DOHH2 (cell line): ENCODE data around the gene LECT2.

Experiments used
- H3F3A ChIP-seq: fragments of 200-600 bp; sonication (generic), shearing (Covaris generic); 2 replicates; pipeline ENCODE4 v1.6.0; 2016; ENCODE audit warnings: antibody characterized with exemption, mild to moderate bottlenecking; ENCODE audit not compliant: control insufficient read depth, insufficient read depth
- H3K27ac ChIP-seq: fragments of 200-600 bp; sonication (generic); 2 replicates; pipeline ENCODE4 v1.5.1; 2014; ENCODE audit warnings: low read depth, mild to moderate bottlenecking, low read length, moderate library complexity
- H3K27me3 ChIP-seq: fragments of 200-600 bp; sonication (generic); 2 replicates; pipeline ENCODE4 v1.6.1; 2014; ENCODE audit warnings: mild to moderate bottlenecking, low read length, mixed read lengths; ENCODE audit not compliant: control insufficient read depth
- H3K36me3 ChIP-seq: fragments of 200-600 bp; sonication (generic); 2 replicates; pipeline ENCODE4 v1.6.1; 2014; ENCODE audit warnings: mild to moderate bottlenecking, low read length, moderate library complexity, mixed read lengths; ENCODE audit not compliant: control insufficient read depth
- H3K4me1 ChIP-seq: fragments of 200-600 bp; sonication (generic); 2 replicates; pipeline ENCODE4 v1.6.1; 2014; ENCODE audit warnings: mild to moderate bottlenecking, low read length, mixed read lengths; ENCODE audit not compliant: control insufficient read depth
- H3K4me2 ChIP-seq: fragments of 200-600 bp; sonication (generic); 2 replicates; pipeline ENCODE4 v1.6.0; 2014; ENCODE audit warnings: mild to moderate bottlenecking, low read length, moderate library complexity
- H3K4me3 ChIP-seq: fragments of 200-600 bp; sonication (generic); 2 replicates; pipeline ENCODE4 v1.5.1; 2014; ENCODE audit warnings: mild to moderate bottlenecking, low read length, mixed read lengths
- H3K79me2 ChIP-seq: fragments of 200-600 bp; sonication (generic); 2 replicates; pipeline ENCODE4 v1.6.1; 2014; ENCODE audit warnings: mild to moderate bottlenecking, low read length, mixed read lengths; ENCODE audit not compliant: control insufficient read depth
- H3K9me2 ChIP-seq: fragments of 200-600 bp; sonication (generic); replicated peaks from 2 replicates; pipeline ENCODE4 v1.6.1; 2014; ENCODE audit warnings: mild to moderate bottlenecking, low read length, mixed read lengths; ENCODE audit not compliant: control insufficient read depth
- H3K9me3 ChIP-seq: fragments of 200-600 bp; sonication (generic); 2 replicates; pipeline ENCODE4 v1.6.1; 2014; ENCODE audit warnings: antibody characterized with exemption, low read length, mixed read lengths; ENCODE audit not compliant: control insufficient read depth, insufficient read depth
- H4K20me1 ChIP-seq: fragments of 200-600 bp; sonication (generic); 2 replicates; pipeline ENCODE4 v1.6.0; 2014; ENCODE audit warnings: low read depth, mild to moderate bottlenecking, antibody characterized with exemption, low read length, moderate library complexity; ENCODE audit not compliant: control insufficient read depth, insufficient read depth
- EZH2phosphoT487 ChIP-seq: fragments of 200-600 bp; sonication (generic); IDR thresholded peaks from 2 replicates; pipeline ENCODE4 v1.6.1; 2017; ENCODE audit warnings: borderline replicate concordance, mild to moderate bottlenecking, antibody characterized with exemption, low read length, moderate library complexity, mixed read lengths
- TF ChIP-seq, protein P1 (sequence below): fragments of 200-600 bp; sonication (generic); IDR thresholded peaks from one replicate; pipeline ENCODE4 v1.5.1; 2014; ENCODE audit warnings: antibody characterized with exemption, mild to moderate bottlenecking, low read depth, low read length; ENCODE audit not compliant: poor library complexity, severe bottlenecking

The LECT2 gene

DNA sequence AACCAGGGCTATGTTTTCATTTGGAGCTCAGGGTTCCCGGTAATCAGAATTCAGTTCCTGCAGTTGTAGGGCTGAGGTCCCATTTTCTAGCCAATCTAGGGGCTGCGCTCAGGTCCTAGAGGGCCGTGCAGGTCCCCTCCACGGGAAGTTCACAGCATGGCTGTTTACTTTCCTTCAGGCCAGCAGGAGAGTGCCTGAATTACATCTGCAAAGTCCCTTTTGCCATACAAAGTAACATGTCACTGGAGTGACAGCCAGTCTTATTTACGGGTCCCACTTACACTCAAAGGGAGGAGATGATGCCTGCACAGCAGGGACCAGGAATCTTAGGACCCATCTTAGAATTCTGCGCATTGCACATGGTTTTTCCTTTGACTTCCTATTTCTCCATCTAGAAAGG is 44.1 kb upstream of the LECT2 start:
- H3K4me3 ChIP-seq, result no peak overlapping the region
- H3K4me2 ChIP-seq, result no peak overlapping the region
- no peaks in the 10 kb centered on the region for H3K9me2 ChIP-seq
- no peaks in the 10 kb centered on the region for H3K9me3 ChIP-seq
- H4K20me1 ChIP-seq, result no peaks in the 10 kb centered on the region
- no peaks in the 10 kb centered on the region for H3F3A ChIP-seq
- H3K79me2 ChIP-seq, result no peaks in the 10 kb centered on the region
- no peaks in the 10 kb centered on the region for H3K4me1 ChIP-seq
- TF ChIP-seq EZH2phosphoT487, result no peak
- TF ChIP-seq, protein P1, sequence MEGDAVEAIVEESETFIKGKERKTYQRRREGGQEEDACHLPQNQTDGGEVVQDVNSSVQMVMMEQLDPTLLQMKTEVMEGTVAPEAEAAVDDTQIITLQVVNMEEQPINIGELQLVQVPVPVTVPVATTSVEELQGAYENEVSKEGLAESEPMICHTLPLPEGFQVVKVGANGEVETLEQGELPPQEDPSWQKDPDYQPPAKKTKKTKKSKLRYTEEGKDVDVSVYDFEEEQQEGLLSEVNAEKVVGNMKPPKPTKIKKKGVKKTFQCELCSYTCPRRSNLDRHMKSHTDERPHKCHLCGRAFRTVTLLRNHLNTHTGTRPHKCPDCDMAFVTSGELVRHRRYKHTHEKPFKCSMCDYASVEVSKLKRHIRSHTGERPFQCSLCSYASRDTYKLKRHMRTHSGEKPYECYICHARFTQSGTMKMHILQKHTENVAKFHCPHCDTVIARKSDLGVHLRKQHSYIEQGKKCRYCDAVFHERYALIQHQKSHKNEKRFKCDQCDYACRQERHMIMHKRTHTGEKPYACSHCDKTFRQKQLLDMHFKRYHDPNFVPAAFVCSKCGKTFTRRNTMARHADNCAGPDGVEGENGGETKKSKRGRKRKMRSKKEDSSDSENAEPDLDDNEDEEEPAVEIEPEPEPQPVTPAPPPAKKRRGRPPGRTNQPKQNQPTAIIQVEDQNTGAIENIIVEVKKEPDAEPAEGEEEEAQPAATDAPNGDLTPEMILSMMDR, result no peak
- H3K27ac ChIP-seq, result no peak overlapping the region
- no peaks in the 10 kb centered on the region for H3K36me3 ChIP-seq
- H3K27me3 ChIP-seq, result peaks cover 19% of the 10 kb centered on the region

DNA sequence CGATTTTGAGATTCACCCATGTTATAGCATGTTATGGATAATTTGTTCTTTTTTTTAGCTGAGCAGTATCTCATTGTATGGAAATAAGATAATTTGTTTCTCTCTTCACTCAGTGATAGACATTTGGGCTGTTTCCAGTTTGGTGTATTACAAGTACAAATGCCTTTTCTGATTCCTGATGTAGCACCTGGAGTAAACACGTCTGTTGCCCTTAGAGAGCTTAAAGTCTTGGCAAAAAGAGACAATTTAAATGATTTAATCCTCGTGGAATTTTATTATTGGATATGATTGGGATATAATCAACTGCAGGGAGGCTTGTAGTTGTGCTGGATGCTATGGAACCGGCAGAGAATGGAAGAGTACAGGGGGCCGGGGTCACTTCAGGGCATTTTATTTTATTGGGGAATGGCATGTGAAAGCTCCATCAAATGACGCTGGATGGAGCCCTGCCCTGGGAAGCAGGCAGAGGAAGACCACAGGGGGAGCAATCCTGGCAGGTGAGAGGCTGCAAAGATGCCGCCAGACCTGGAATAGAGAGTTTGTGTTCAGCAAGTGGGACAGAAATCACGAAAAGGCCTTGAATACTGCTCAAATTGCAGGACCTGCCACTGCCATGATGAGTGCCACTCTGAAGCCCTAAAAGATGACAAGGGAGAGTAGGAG is 43.0 kb upstream of the LECT2 start:
- no peaks in the 10 kb centered on the region for H3K9me2 ChIP-seq
- H3K9me3 ChIP-seq, result no peaks in the 10 kb centered on the region
- H4K20me1 ChIP-seq, result no peaks in the 10 kb centered on the region
- no peaks in the 10 kb centered on the region for H3F3A ChIP-seq
- no peak overlapping the region for H3K4me3 ChIP-seq
- H3K27ac ChIP-seq, result no peak overlapping the region
- no peaks in the 10 kb centered on the region for H3K36me3 ChIP-seq
- no peaks in the 10 kb centered on the region for H3K4me1 ChIP-seq
- TF ChIP-seq EZH2phosphoT487, result no peak
- TF ChIP-seq, protein P1, result no peak
- peaks cover 24% of the 10 kb centered on the region for H3K27me3 ChIP-seq
- no peaks in the 10 kb centered on the region for H3K79me2 ChIP-seq
- H3K4me2 ChIP-seq, result no peak overlapping the region

DNA sequence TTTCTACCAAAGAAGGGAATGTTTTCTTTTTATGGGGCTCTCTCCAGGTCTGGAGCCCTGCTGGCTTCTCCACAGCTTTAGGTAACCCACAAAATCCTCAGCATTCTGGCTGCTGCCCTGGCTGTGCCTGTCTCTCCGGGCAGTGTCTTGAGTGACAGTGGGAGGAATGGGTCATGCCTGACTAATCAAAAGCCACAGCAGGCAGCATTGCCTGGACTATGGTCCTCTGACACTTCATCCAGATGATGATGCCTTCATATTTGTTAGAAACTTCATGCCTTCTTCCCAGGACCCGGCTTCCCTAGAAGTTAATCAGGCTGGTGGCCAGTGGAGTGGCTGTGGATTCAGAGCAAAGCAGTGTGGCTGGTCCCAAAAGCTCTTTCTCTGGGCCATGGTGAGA is 41.8 kb upstream of the LECT2 start:
- no peaks in the 10 kb centered on the region for H3F3A ChIP-seq
- H3K36me3 ChIP-seq, result no peaks in the 10 kb centered on the region
- no peaks in the 10 kb centered on the region for H3K4me1 ChIP-seq
- H3K4me3 ChIP-seq, result no peak overlapping the region
- no peaks in the 10 kb centered on the region for H3K79me2 ChIP-seq
- H3K9me2 ChIP-seq, result no peaks in the 10 kb centered on the region
- H3K27me3 ChIP-seq, result peaks cover 24% of the 10 kb centered on the region
- no peak overlapping the region for H3K4me2 ChIP-seq
- TF ChIP-seq, protein P1, result no peak
- TF ChIP-seq EZH2phosphoT487, result no peak
- H3K9me3 ChIP-seq, result no peaks in the 10 kb centered on the region
- no peak overlapping the region for H3K27ac ChIP-seq
- H4K20me1 ChIP-seq, result no peaks in the 10 kb centered on the region
